Measurements from ENCODE around the gene GLDN.

GLDN gene

DNA sequence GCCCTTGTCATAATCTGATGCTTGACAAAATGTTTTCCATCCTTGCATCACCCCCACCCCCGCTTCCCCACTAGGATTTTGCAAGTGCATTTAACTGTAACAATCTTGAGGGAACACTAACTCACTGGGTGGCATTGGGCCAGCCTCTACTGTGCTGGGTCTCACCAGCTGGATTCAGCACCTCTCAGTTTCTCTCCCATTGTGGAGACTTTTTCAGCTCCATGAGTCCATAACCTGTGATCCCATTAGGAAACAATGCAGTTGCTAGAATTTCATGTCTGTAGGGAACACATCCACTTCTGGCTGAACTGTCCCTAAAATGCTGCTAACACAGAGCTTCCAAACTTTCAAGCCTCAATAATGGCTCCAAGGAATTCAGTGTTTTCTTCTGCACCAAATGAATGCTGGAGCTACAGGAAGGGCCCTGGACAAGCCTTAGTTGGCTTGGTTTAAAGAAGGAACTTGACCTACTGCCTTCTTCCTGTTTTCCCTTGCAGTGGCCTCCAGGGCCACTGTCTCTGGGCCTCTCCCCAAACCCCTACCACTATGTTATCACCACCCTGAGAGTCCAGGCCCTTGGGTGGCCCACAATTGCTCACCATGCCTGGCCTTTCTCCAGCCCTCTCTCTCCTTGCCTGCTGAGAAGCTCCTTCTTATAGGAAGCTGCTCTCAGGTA is 18.7 kb upstream of the GLDN start:
- DNase-seq = no peak

DNA sequence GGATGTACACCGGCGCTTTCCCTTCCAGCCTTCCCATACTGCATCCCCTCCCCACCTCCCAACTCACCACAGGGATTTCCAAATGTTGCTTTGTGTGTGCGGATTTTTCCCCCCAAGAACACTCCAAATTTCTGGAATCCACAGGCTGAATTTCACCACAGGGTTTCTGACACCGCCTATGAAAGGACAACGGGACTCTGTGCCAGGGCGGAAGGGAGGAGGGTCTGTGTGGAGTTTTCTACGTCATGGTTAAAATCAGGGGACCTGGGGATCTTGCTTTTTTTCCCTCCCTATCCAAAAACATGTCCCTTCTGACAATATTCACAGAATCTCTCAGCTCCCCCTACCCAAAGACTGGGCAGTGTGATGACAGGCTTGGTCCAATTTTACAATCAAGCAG is 17.7 kb upstream of the GLDN start:
- no peak for DNase-seq

DNA sequence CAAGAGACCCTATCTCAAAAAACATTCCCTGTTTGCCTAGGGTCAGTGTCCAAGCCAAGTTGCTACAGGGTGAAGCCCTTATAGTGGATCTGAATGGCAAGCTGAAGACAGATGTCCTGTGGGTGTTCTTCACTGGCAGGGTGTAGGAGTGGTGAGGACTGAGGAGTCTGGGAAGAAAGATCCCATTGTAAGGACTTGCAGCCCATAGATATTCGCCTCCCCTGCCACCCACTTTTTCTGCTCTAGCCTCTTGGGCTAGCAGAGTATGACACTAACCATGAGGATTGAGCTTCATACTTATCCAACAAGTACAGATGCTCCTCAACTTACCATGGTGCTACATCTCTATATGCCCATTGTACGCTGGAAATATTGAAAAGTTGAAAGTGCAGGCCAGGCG is 16.3 kb upstream of the GLDN start:
- DNase-seq = no peak

DNA sequence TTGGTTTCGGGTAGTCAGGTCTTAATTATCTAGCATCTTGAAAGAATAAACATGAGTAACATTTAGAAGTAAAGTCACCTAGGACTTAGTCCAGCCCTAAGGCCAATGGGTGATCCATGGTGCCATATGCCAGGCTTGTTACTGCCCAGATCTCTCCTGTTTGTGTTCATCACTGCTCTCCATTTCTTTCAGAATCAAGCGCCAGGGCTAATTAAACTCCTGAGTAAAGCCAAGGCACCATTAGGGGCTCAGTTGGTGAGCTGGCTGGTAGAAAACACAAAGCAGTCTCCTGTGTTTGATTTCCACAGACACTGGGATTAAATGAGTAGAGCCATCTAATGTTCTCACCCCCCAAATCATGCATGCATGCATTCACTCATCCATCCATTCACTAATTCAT is 14.4 kb upstream of the GLDN start:
- DNase-seq = no peak

DNA sequence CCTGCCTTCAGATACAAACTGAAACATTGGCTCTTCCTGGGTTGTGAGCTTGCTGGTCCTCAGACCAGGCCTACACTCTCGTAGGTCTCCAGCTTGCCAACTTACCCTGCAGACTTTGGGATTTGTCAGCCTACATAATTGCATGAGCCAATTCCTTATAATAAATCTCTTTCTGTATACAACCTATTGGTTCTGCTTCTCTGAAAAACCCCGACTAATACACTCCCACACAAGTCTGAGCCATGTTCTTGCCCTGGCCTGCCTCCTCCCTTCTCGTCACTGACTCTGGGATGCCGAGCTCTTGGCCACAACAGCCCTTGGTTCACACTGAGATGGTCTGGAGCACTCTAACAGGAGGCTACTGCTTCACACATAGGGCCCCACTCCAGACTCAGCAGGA is 12.5 kb upstream of the GLDN start:
- DNase-seq = no peak

DNA sequence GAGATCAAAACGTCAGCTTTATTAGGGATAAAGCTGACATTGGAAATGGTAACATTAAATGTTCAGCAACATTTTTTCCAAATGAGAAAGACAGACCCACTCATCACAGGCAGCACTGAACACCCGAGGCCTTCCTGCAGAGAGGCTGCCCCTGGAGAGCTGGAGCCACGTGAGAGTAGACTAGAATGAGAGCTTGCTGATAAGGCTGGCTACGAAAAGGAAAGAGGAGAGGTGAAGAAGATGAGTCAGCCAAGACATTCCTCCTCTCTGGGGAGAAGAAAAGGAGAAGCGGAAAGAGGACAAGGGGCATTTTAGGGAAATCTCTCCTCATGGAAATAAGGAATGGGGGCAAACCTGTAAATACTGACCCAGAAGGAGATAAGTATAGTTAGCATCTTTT is 10.3 kb upstream of the GLDN start:
- no peak for DNase-seq

DNA sequence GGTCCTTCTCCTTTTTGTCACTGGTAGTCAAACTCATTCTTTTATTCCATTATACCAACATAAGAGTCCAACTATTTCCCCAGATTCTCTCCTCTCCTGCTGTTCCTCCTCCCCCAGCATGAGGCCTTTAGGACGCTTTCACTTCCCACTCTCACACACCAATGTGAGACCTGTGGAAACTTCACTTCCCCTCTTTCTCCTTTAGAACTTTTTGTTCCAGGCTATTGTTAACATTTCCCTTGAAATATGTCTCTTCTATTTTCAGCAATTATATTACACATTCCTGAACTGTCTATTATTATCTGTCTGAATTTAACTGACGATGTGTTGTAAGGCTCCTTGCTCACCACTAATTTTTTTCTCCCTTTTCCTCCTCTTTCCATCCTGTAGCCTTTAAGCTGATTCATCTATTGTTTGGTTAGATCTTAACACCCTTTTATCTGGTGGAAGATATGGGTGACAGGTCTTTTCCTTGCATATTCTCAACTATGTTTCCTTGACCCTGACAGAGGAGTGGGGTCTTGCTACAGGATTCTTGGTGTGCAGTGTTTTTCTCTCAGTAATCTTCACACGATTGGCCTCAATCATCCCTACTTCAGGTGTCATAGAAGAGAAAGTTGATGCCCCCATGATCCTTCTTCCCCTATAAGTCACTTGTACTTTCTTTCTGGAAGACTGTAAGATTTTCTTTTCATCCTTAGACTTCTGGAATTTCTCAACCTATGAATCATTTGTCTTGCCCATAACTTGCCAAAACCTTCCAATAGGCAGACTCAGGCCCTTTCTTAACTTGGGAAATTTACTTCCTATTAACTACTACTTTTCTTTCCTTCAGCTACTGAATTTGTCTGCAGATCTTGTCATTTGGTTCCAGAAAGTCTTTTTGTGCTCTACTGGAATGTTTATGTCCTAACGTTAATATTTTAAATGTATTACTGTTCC is 9.0 kb upstream of the GLDN start:
- DNase-seq = peak; percentile 30

DNA sequence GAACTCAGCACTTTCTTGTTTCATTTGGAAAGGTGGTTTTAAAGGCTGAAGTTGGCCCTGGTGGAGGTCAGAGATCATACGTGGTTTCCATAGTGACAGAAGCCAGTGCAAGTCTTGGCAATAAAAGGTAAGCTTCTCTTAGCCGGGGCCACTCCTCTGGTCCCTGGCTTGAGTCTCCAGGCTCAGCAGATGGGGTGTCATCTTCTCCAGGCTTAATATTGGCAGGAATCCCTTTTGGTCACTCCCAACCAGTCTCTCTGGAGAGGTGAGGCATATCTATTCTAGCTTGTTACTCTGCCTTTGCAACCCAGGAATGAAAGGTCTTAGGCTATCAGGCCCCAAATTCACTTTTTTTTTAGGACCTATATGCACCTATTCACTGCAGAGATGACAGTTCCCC is 7.9 kb upstream of the GLDN start:
- DNase-seq = no peak

DNA sequence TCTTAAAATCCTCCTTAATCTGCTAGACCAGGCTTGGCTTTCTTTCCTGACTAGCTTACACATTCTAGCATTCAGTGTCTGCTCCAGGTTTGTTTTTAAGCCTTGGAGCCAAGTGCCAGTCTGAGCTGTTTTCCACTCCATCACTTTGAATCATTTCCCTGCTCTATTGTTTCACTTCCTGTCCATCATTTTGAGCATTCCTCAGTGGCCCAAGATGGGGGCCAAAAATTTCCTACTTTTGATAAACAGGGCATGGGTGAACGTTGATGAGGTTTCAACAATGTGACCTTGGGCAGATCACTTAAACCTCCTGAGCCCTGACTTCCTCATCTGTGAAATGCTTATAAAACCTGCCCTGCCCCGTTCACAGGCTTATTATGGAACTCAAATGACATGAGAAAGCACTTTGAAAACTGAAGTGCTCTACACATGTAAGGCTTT is 7.4 kb upstream of the GLDN start:
- no peak for DNase-seq

DNA sequence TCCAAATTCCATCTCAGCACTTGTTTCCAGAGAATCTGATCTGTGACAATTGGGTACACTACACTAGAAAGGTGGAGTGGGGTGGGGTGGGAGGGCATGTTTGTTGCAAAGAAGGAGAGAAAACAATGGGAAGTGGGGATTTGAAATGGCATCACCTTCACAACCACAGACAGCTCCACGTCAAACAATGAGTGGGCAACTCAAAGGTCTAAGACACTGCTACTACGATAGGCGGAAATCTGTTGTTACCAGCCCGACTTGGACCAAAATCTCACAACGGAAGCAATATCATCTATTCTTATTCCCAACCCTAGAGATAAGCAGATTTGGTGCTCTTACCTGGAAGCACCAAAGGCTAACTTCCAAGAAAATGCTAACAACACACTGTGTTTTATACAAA is 6.4 kb upstream of the GLDN start:
- no peak for DNase-seq

DNA sequence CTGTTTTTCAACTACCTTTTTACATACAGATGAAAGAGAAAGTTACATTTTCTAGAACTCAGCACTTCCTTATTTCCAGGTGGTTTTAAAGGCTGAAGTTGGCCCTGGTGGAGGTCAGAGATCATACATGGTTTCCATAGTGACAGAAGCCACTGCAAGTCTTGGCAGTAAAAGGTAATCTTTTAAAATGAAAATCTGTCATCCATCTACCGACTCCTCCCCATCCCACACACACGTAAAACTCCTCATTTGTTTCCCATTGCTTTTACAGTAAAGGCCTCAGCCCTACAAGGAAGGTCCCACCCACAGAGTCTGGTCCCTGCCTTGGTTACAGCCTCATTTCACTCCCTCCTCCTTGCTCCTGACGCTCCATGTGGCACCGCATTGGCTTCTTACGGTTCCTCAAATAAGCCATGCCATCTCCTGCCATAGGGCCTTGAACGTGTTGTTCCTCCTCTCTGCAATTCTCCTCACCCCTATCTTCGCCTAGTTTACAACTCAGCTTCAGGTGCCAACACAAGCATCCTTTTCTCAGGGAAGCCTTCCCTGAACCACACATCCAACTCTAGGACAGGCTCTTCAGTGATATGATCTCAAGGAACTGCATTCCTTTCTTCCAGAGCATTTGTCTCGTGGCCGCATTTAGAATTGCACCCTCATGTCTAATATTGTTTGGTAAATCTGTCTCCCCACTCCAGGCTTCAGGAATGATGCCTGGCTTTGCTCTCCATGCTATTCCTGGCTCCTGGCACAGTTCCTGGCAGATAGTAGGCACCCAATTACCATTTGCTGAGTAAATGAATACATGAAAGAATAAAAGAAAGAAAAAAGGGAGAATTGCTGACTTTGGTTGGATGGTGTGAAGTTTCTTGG is 5.7 kb upstream of the GLDN start:
- no peak for DNase-seq

DNA sequence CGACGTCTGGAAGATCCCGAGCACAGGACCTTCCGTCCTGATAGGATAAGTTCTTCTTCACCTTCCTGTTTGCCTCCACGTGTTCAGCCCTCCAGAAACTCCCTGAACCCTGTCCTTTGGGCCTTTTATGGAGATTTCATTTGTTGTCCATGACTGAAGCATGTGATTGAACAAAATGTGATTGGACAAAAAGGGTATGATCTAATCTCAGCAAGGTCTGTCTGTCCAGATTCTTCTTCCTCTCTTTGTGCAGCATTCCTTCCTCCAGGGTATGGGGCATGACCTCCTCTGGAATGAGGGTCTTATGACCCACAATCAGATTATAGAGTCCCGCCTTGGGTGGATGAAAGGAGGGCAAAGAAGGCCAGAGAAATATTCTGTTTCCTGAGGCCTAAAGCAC is 3.0 kb upstream of the GLDN start, which contains the start of gene CYP19A1:
Gene CYP19A1 (minus strand): TSS at position 101 of the 400 bp plus-strand sequence. CDS start 95,684 bp downstream, outside the sequence.
- no peak for DNase-seq

DNA sequence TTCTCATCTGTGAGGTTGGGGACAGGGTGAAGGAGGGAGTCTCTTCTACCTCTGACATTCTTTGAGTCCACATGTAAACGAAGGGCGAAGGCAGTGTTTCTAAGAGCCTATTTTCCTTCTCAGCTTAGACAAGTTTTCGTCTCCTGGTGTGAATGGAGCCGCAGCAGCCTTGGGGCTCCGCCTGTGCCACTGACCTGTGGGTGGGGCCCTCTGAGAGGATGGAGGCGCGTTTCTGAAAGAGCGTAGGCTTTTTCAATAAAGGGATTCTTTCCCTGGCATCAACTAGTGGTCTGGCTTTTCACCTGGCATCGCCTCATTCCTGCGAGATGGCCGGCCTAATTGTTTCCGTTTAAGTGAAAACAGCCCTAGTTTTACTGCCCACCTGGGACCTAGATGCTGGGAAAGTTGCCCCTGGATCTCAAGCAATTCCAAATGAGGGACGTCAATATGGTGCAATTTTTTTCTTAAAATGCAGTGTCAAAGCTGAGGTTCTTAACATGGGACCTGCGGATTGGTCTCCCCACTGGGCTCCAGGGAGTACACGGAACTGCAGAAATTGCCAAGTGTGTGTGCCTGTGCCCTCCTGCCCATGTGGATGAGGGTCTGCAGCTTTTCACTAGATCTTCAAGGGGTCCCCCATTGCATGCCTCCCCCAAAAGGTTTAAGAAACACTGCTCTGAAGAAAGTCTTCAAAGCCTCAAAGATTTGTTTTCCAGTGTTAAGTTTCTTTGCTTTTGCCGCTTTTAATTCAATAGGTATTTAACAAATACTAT is 958 bp downstream of the GLDN start:
- no peak for DNase-seq

DNA sequence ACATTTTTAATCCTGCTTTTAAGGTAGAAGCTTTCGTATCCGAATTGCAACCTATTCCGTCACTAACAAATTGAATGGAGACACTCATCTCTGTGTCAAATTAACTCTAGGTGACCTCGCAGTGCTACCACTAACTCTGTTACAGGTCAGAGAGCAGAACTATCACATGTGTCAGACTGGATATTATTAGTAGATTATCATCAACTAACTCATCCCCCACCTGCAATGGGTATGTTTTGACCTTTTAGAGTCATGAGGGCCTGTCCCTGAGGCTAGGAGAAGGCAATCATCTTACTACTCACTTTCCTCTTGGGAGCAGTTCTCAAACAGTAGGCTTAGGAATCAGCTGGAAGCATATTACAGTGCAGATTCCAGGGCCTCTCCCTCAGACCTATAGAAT is 2.0 kb downstream of the GLDN start:
- DNase-seq = no peak

DNA sequence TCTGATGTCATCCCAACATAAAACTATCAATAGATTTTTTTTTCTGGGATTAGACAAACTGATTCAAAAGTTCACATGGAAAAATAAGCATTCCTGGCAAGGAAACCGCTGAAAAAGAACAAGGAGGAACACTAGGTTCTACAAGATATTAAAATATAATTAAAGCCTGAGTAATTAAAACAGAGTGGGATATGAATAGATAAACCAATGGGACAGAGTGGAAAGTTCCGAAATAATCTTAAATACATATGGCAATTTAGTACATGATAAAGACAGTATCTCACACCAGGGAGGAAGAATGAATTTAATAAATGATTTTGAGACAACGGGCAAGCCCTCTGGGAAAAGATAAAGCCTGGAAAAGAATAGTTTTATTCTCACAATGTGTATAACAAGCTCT is 4.7 kb downstream of the GLDN start:
- no peak for DNase-seq

DNA sequence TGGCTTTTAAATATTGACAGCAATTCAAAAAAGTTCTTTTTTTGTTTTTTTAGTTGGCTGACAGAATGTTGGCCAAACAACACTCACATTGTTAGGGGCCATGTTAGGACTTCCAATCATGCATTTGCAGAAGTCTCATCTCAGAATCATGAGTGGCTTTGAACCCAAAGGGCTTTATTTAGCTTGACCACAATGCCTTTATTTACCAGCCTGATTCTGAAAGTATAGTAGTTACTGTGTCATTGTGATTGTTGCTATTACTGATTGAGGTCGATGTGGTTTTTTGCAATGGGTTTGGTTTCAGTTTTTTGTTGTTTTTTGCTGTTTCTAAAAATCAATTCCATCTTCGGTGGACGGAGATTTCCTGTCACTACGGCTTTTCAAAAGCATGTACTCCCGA is 7.2 kb downstream of the GLDN start:
- no peak for DNase-seq

DNA sequence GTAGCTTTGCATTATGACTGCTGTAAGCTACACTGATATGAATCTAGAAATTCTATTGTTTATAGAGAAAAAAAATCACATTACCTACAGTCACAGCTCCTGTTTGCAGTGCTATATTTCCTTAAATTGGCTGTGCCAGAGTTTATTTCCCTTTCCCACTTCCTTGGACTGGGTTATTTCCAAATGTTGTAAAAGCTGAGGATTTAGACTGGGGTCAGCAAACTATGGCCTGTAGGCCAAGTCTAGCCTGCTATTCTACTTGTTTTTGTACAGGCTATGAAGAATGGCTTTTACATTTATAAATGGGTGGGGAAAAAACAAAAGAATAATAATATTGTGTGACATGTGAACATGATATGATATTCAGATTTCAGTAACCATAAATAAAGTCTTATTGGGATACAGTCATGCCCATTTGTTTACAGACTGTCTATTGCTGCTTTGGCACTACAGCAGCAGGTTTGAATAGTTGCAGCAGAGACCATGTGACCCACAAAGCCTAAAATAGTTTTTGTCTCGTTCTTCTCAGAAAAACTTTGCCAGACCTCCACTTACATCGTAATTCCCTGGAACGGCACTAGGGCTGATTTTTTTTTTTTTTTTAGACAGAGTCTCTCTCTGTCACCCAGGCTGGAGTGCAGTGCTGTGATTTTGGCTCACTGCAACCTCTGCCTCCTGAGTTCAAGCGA is 7.8 kb downstream of the GLDN start:
- no peak for DNase-seq

DNA sequence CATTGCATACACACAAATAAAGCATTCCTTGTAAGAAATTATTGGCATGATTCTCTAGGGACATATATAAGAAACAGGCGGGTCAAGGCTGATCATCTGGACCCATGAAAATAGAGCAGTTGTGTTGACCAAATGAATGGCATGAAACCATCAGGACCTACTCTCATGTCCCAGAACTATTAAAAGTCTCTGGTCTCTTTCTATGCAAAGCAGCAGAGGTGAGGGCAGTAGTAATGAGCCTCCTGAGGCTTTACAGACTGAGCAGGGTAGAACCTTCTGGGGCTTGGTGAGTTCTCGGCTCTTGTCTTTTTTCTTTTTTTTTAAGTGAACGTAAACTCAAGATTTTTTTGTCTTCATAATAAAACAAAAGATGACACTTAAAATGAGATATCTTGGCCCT is 9.3 kb downstream of the GLDN start:
- no peak for DNase-seq

DNA sequence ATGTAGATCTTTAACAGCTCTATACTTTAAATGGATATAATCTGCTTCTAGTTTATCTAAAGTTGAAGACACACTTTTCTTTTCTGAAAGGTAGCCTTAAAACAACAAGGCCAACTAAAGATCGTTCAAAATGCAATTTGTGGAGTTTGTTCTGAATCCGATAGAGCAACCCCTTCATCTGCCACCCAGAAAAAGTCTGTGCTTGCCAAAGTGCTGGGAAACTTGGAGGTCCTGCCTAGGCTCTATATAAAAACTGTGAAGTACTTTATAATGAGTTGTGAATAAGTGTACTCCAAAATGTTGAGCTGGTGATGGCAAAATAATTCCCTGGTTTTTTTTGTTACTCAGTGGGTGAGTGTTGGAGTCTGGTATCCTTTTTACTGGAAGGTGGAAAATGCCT is 12.5 kb downstream of the GLDN start:
- no peak for DNase-seq

DNA sequence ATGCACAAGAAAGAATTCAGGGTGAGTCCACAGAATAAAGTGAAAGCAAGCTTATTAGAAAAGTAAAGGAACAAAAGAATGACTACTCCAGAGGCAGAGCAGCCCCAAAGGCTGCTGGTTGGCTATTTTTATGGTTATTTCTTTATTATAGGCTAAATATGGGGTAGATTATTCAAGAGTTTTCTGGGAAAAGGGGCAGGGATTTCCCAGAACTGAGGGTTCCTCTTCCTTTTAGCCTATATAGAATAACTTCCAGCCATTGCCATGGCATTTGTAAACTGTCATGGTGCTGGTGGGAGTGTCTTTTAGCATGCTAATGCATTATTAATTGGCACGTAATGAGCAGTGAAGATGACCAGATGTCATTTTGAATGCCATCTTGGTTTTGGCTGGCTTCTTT is 13.6 kb downstream of the GLDN start:
- no peak for DNase-seq

DNA sequence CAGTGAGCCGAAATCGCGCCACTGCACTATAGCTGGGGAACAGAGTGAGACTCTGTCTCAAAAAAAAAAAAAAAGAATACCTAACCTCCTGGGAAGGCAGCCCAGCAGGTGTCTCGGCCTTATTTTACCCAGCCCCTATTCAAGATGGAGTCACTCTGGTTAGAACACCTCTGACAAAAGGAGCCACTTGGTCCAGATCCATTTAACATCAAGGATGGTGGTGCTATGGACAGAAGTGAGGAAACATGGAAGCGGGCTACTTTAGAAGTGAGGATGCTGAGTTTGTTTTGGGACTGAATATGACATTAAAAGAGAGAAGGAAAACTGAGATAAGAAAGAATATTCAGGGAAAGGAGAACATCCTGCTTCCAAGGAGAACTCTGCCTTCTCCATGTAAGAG is 14.7 kb downstream of the GLDN start:
- no peak for DNase-seq

DNA sequence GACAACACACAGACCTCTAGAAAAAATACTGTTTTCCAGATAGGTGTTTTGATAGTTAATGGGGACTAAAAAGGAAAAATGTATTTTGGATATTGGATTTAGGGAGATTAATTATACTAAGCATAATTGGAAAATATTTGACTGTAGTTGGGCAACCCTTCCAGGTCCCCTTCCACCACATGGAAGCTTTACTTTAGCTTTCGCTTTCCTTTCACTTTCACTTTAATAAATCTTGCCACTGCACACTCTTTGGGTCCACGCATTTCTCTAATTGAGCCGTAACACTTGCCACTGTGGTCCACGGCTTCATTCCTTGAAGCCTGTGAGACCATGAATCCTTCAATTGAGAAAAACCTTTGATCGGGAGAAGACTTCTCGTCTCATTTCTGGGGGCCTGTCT is 15.5 kb downstream of the GLDN start:
- no peak for DNase-seq
